HT1080 (cell line): ENCODE measurements around the gene CACNA2D3. TPM values are rescaled to one million over a fixed set of nuclear protein-coding genes. Genes with fewer than 3 reads are reported as not detected.
"Not testable (repeated sequence)": the region's sequence is repeated elsewhere in the genome, so short reads cannot be mapped to it uniquely, and the experiment has no call there.

Experiments
- DNase-seq: peaks from one replicate; pipeline ENCODE4 v3.0.0-alpha.2; 2015; ENCODE audit warnings: low read depth
- total RNA-seq: library from RNA; depleted of rRNA; stranded (reverse); fragments of >200 nt; shearing (Covaris generic); gene quantifications from 2 replicates; pipeline ENCODE4 v1.2.3, GENCODE V29; 2014

CACNA2D3 gene
- total RNA-seq, 1 experiment from 2014 or later = 0.14 TPM

- DNase-seq = no peak
These were observed 503.7 kb downstream of the CACNA2D3 start for GRCh38 chr3:54625805-54626787.

- no peak for DNase-seq
These were observed 506.6 kb downstream of the CACNA2D3 start for GRCh38 chr3:54628888-54629441.

- DNase-seq = no peak
These were observed 507.8 kb downstream of the CACNA2D3 start for GRCh38 chr3:54630101-54630623.

GRCh38 chr3:54631001-54631400 lies 508.6 kb downstream of the CACNA2D3 start:
- not testable (repeated sequence) for DNase-seq

- DNase-seq = no peak
These were observed 509.4 kb downstream of the CACNA2D3 start for GRCh38 chr3:54631516-54632325.

- DNase-seq = no peak
These were observed 509.9 kb downstream of the CACNA2D3 start for GRCh38 chr3:54632326-54632665.

- DNase-seq = no peak
These were observed 510.5 kb downstream of the CACNA2D3 start for GRCh38 chr3:54632834-54633233.

GRCh38 chr3:54633444-54634121 lies 511.2 kb downstream of the CACNA2D3 start:
- no peak for DNase-seq

GRCh38 chr3:54634122-54634469 lies 511.7 kb downstream of the CACNA2D3 start:
- DNase-seq = no peak

GRCh38 chr3:54639790-54640372 lies 517.5 kb downstream of the CACNA2D3 start:
- not testable (repeated sequence) for DNase-seq

- no peak for DNase-seq
These were observed 519.1 kb downstream of the CACNA2D3 start for GRCh38 chr3:54641226-54642014.

GRCh38 chr3:54642147-54642546 lies 519.8 kb downstream of the CACNA2D3 start:
- DNase-seq = no peak

- no peak for DNase-seq
These were observed 525.4 kb downstream of the CACNA2D3 start for GRCh38 chr3:54647721-54648120.

GRCh38 chr3:54649551-54649950 lies 527.2 kb downstream of the CACNA2D3 start:
- DNase-seq = no peak

GRCh38 chr3:54653456-54654195 lies 531.3 kb downstream of the CACNA2D3 start:
- no peak for DNase-seq

GRCh38 chr3:54654776-54655175 lies 532.4 kb downstream of the CACNA2D3 start:
- DNase-seq = no peak

- no peak for DNase-seq
These were observed 537.0 kb downstream of the CACNA2D3 start for GRCh38 chr3:54659347-54659746.

- no peak for DNase-seq
These were observed 538.4 kb downstream of the CACNA2D3 start for GRCh38 chr3:54660714-54661132.

GRCh38 chr3:54661151-54661550 lies 538.8 kb downstream of the CACNA2D3 start:
- DNase-seq = no peak
